OCI-LY1 (cell line): ENCODE measurements around the gene PTPRE.

ENCODE experiments used
- H2AFZ ChIP-seq: fragments of 200-600 bp; sonication (generic), shearing (Covaris generic); 2 replicates; pipeline ENCODE4 v1.6.0; 2014; ENCODE audit warnings: antibody characterized with exemption, mild to moderate bottlenecking, low read length
- H3F3A ChIP-seq: fragments of 200-600 bp; sonication (generic), shearing (Covaris generic); 2 replicates; pipeline ENCODE4 v1.6.0; 2014; ENCODE audit warnings: mild to moderate bottlenecking, antibody characterized with exemption, low read length, moderate library complexity; ENCODE audit not compliant: insufficient read depth
- H3K27ac ChIP-seq: fragments of 200-600 bp; sonication (generic); 2 replicates; pipeline ENCODE4 v1.5.1; 2014; ENCODE audit warnings: low read length, mixed run types, mild to moderate bottlenecking, low read depth; ENCODE audit not compliant: poor library complexity, severe bottlenecking
- H3K27me3 ChIP-seq: fragments of 200-600 bp; sonication (generic); 2 replicates; pipeline ENCODE4 v1.6.0; 2014; ENCODE audit warnings: antibody characterized with exemption, mild to moderate bottlenecking, low read length, moderate library complexity; ENCODE audit not compliant: insufficient read depth
- H3K36me3 ChIP-seq: fragments of 200-600 bp; sonication (generic); 2 replicates; pipeline ENCODE4 v1.6.1; 2014; ENCODE audit warnings: mild to moderate bottlenecking, antibody characterized with exemption, low read length, moderate library complexity, mixed read lengths; ENCODE audit not compliant: insufficient read depth
- H3K4me1 ChIP-seq: fragments of 200-600 bp; sonication (generic); 2 replicates; pipeline ENCODE4 v1.5.1; 2014; ENCODE audit warnings: mild to moderate bottlenecking, low read length, moderate library complexity; ENCODE audit not compliant: insufficient read depth, severe bottlenecking
- H3K4me2 ChIP-seq: fragments of 200-600 bp; sonication (generic), shearing (Covaris generic); 2 replicates; pipeline ENCODE4 v1.6.1; 2014; ENCODE audit warnings: low read length
- H3K4me3 ChIP-seq: fragments of 200-600 bp; sonication (generic); 2 replicates; pipeline ENCODE4 v1.5.1; 2014; ENCODE audit warnings: low read length, low read depth, mild to moderate bottlenecking, mixed read lengths; ENCODE audit not compliant: poor library complexity, severe bottlenecking
- H3K79me2 ChIP-seq: fragments of 200-600 bp; shearing (Covaris generic); 2 replicates; pipeline ENCODE4 v1.6.1; 2016; ENCODE audit warnings: mixed run types, low read length, mixed read lengths; ENCODE audit not compliant: insufficient read depth
- H3K9ac ChIP-seq: fragments of 200-600 bp; sonication (generic), shearing (Covaris generic); 2 replicates; pipeline ENCODE4 v1.6.1; 2014; ENCODE audit warnings: mild to moderate bottlenecking, low read length, mixed read lengths
- H3K9me2 ChIP-seq: fragments of 200-600 bp; sonication (generic), shearing (Covaris generic); 2 replicates; pipeline ENCODE4 v1.6.1; 2014; ENCODE audit warnings: low read depth, mild to moderate bottlenecking, low read length, mixed read lengths
- H3K9me3 ChIP-seq: fragments of 200-600 bp; shearing (Covaris generic); 2 replicates; pipeline ENCODE4 v1.6.1; 2014; ENCODE audit warnings: low read length, mixed read lengths
- H4K20me1 ChIP-seq: fragments of 200-600 bp; sonication (generic), shearing (Covaris generic); 2 replicates; pipeline ENCODE4 v1.6.0; 2016; ENCODE audit warnings: mild to moderate bottlenecking, low read length; ENCODE audit not compliant: insufficient read depth
- EZH2 ChIP-seq: fragments of 200-600 bp; sonication (generic), shearing (Covaris generic); IDR thresholded peaks from 2 replicates; pipeline ENCODE4 v1.8.0; 2017; ENCODE audit warnings: borderline replicate concordance, mixed run types, mild to moderate bottlenecking, antibody characterized with exemption, low read length, moderate library complexity, mixed read lengths
- TF ChIP-seq, protein P1 (sequence below): fragments of 200-600 bp; sonication (generic), shearing (Covaris generic); IDR thresholded peaks from 2 replicates; pipeline ENCODE4 v1.5.1; 2017; ENCODE audit warnings: mild to moderate bottlenecking, antibody characterized with exemption, low read length, moderate library complexity, mixed read lengths

PTPRE gene

DNA sequence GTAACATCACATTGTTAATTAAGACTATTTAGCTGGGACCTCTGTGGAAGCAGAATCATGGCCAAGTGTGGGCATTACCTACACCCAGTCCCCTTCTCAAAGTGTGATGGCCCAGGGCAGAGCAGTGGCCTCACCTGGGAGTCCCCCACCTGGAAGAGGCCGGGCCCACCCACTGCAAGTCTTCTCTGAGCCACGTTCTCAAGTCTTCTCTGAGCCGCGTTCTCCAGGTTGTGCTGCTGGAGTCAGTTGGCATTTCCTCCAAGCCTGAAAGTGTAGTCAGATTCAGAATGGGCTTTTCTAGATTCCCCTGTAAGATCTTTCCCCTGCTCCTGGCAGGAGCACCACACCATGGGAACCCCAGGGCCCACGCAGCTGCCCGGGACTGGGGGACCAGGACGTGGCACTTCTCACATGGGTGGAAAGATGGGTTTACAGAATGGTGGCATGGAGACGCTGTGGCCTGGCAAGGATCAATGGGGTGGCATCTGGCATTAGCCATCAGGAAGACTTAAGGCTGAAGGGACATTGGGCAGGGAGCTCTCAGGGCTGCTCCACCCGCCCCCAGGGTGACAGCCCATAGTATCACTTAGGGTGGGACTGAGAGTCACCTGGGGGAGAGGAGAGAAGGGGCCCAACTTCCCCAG lies 151.3 kb downstream of the PTPRE start:
- Histone ChIP-seq H3K4me3 (no peak overlapping the region), H3K4me2 (peak overlapping the region; percentile 21; the same call in 1 of the 2 replicates)

DNA sequence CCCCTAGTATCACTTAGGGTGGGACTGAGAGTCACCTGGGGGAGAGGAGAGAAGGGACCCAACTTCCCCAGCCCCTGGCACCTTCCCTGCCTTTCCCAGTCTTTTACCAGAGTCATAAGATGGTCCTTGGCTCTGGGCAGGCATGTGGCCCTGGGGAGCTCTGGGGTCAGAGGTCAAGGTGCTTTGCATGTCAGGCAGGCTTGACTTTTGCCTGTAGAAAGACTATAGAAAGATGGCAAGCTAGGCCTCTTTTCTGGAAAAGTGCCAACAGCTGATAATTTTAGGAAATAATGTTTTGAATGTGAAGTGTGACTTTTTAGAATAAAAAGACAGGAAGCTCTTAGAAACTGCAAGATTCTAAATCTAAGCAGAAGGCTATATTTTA lies 151.8 kb downstream of the PTPRE start:
- Histone ChIP-seq H3K79me2 (no peaks in the 10 kb centered on the region), H3K36me3 (peaks cover 42% of the 10 kb centered on the region; the same call in 1 of the 2 replicates), H3K27ac (peak overlapping the region; percentile 84), H3K4me1 (peaks cover 43% of the 10 kb centered on the region), H2AFZ (no peak overlapping the region), H3K4me3 (no peak overlapping the region), H3K27me3 (no peaks in the 10 kb centered on the region), H3K9ac (peak overlapping the region; percentile 8; the same call in 1 of the 2 replicates), H4K20me1 (no peaks in the 10 kb centered on the region), H3F3A (no peaks in the 10 kb centered on the region), H3K9me3 (no peaks in the 10 kb centered on the region), H3K9me2 (no peaks in the 10 kb centered on the region), H3K4me2 (peak overlapping the region; percentile 21; the same call in 1 of the 2 replicates)
- TF ChIP-seq, protein P1, sequence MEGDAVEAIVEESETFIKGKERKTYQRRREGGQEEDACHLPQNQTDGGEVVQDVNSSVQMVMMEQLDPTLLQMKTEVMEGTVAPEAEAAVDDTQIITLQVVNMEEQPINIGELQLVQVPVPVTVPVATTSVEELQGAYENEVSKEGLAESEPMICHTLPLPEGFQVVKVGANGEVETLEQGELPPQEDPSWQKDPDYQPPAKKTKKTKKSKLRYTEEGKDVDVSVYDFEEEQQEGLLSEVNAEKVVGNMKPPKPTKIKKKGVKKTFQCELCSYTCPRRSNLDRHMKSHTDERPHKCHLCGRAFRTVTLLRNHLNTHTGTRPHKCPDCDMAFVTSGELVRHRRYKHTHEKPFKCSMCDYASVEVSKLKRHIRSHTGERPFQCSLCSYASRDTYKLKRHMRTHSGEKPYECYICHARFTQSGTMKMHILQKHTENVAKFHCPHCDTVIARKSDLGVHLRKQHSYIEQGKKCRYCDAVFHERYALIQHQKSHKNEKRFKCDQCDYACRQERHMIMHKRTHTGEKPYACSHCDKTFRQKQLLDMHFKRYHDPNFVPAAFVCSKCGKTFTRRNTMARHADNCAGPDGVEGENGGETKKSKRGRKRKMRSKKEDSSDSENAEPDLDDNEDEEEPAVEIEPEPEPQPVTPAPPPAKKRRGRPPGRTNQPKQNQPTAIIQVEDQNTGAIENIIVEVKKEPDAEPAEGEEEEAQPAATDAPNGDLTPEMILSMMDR = no peak
- TF ChIP-seq EZH2 = no peak

More for the DNA sequence above, 151.3 kb downstream of the PTPRE start:
- H3K79me2 ChIP-seq = no peaks in the 10 kb centered on the region
- H3K9ac ChIP-seq = no peak overlapping the region; the same call in 1 of the 2 replicates
- H2AFZ ChIP-seq = no peak overlapping the region
- peaks cover 37% of the 10 kb centered on the region for H3K4me1 ChIP-seq
- no peaks in the 10 kb centered on the region for H3F3A ChIP-seq
- no peaks in the 10 kb centered on the region for H4K20me1 ChIP-seq
- H3K9me2 ChIP-seq = no peaks in the 10 kb centered on the region
- H3K9me3 ChIP-seq = no peaks in the 10 kb centered on the region
- H3K27me3 ChIP-seq = no peaks in the 10 kb centered on the region
- TF ChIP-seq, protein P1 = no peak
- TF ChIP-seq EZH2 = no peak
- peaks cover 44% of the 10 kb centered on the region; the same call in 1 of the 2 replicates for H3K36me3 ChIP-seq
- H3K27ac ChIP-seq = peak overlapping the region; percentile 84

DNA sequence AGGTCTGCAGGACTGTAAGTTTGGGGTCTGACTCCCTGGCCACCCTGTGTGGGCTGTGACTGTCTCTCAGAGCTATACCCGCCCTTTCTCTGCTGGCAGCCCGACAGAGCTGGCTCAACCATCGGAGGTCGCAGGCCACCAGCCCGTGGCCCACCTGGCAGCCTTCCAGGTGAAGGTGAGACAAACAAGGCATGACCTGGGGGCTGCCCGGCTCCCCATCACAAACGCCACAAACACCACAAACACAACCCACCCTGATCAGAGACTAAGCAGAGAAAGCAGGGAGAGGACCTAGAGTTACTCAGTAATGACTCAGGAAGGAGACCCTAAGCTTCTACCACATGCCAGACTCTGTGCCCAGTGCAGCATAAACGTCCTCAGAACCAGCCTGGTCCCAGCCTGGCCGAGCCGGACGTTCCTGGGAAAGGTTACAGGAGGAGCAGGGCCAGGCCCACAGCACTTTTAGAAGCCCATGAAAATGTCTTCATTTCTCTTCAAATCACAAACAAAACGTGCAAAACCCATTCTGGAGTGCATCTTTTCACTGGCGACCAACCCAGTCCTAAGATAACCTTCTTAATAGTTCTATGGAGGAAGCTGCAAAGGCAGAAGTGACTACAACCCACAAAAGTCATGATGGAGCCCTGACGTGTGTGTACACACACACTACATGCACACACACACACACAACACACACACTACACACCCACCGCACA lies 152.5 kb downstream of the PTPRE start:
- Histone ChIP-seq H3K4me1 (peaks cover 49% of the 10 kb centered on the region), H3K9me3 (no peaks in the 10 kb centered on the region), H3K9me2 (no peaks in the 10 kb centered on the region), H4K20me1 (no peaks in the 10 kb centered on the region), H3K4me2 (peak overlapping the region; percentile 21; the same call in 1 of the 2 replicates), H3K9ac (peak overlapping the region; percentile 8; the same call in 1 of the 2 replicates), H3F3A (no peaks in the 10 kb centered on the region), H3K4me3 (no peak overlapping the region), H3K27me3 (no peaks in the 10 kb centered on the region), H3K27ac (peak overlapping the region; percentile 84), H2AFZ (no peak overlapping the region), H3K36me3 (peaks cover 42% of the 10 kb centered on the region; the same call in 1 of the 2 replicates), H3K79me2 (no peaks in the 10 kb centered on the region)
- no peak for TF ChIP-seq EZH2
